NT2/D1 (cell line): Measurements from ENCODE around the gene LAD1.

Experiments used
- SUZ12 ChIP-seq: IDR thresholded peaks from 2 replicates; pipeline ENCODE4 v1.6.1; 2011; ENCODE audit not compliant: insufficient read length, insufficient read depth; ENCODE audit errors: extremely low read depth
- YY1 ChIP-seq: IDR thresholded peaks from 2 replicates; pipeline ENCODE4 v1.6.1; 2011; ENCODE audit not compliant: insufficient read length, insufficient read depth
- ZNF274 ChIP-seq: IDR thresholded peaks from 2 replicates; pipeline ENCODE4 v1.6.1; 2011; ENCODE audit warnings: mild to moderate bottlenecking, low read depth, low read length

DNA sequence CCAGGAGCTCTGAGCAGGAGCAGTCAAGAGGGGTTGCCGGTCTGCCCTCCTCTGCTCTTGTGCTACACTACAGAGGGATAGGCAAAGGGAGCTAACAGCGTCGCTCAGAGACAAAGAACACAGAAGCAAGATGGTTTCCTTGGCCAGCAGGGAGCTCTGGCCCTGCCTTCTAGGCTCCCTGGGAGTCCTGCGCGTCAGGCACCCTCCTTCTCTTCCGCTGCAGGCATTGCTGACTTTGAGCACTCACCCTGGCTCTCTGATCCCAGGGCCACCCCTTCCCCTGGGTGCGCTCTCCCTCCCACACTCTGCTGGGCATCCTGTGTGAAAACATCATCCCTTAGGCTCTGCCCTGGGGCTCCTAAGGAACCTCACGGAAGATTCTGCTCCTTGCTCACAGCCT, 21.9 kb upstream of the LAD1 start:
- no peak for TF ChIP-seq YY1
- TF ChIP-seq SUZ12 = no peak
- TF ChIP-seq ZNF274 = no peak
